ENCODE results near the gene ALG9. TPM values are rescaled to one million over a fixed set of nuclear protein-coding genes. Genes with fewer than 3 reads are reported as not detected.

ALG9 gene
- total RNA-seq, 1 donor from 2014 or later = 69.4 TPM

- DNase-seq = no peak
- Mint-ChIP-seq H3K4me1 (ENCODE audit: low read depth, unreplicated experiment) (peaks cover 18% of the 10 kb centered on the region), H3K27ac (ENCODE audit: unreplicated experiment) (no peak overlapping the region), H3K4me3 (ENCODE audit: unreplicated experiment) (no peak overlapping the region), H3K27me3 (ENCODE audit: unreplicated experiment) (peaks cover 5% of the 10 kb centered on the region), H3K9me3 (ENCODE audit: unreplicated experiment) (peaks cover 13% of the 10 kb centered on the region), H3K36me3 (ENCODE audit: unreplicated experiment) (peaks cover 5% of the 10 kb centered on the region)
- TF ChIP-seq, protein P1, sequence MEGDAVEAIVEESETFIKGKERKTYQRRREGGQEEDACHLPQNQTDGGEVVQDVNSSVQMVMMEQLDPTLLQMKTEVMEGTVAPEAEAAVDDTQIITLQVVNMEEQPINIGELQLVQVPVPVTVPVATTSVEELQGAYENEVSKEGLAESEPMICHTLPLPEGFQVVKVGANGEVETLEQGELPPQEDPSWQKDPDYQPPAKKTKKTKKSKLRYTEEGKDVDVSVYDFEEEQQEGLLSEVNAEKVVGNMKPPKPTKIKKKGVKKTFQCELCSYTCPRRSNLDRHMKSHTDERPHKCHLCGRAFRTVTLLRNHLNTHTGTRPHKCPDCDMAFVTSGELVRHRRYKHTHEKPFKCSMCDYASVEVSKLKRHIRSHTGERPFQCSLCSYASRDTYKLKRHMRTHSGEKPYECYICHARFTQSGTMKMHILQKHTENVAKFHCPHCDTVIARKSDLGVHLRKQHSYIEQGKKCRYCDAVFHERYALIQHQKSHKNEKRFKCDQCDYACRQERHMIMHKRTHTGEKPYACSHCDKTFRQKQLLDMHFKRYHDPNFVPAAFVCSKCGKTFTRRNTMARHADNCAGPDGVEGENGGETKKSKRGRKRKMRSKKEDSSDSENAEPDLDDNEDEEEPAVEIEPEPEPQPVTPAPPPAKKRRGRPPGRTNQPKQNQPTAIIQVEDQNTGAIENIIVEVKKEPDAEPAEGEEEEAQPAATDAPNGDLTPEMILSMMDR (IDR thresholded peaks at IDR 0.05; ENCODE audit: partially characterized antibody, unreplicated experiment) = no peak
Measured at GRCh38 chr11:111811445-111811844, 59.9 kb downstream of the ALG9 start.

- Mint-ChIP-seq H3K4me1 (ENCODE audit: low read depth, unreplicated experiment) (peaks cover 7% of the 10 kb centered on the region), H3K27ac (ENCODE audit: unreplicated experiment) (no peak overlapping the region), H3K27me3 (ENCODE audit: unreplicated experiment) (peaks cover under 1% of the 10 kb centered on the region), H3K9me3 (ENCODE audit: unreplicated experiment) (peaks cover 5% of the 10 kb centered on the region), H3K36me3 (ENCODE audit: unreplicated experiment) (peaks cover 15% of the 10 kb centered on the region), H3K4me3 (ENCODE audit: unreplicated experiment) (no peak overlapping the region)
- DNase-seq = no peak
- TF ChIP-seq, protein P1 (IDR thresholded peaks at IDR 0.05; ENCODE audit: partially characterized antibody, unreplicated experiment) = no peak
Measured at GRCh38 chr11:111808834-111809233, 62.5 kb downstream of the ALG9 start.

DNA sequence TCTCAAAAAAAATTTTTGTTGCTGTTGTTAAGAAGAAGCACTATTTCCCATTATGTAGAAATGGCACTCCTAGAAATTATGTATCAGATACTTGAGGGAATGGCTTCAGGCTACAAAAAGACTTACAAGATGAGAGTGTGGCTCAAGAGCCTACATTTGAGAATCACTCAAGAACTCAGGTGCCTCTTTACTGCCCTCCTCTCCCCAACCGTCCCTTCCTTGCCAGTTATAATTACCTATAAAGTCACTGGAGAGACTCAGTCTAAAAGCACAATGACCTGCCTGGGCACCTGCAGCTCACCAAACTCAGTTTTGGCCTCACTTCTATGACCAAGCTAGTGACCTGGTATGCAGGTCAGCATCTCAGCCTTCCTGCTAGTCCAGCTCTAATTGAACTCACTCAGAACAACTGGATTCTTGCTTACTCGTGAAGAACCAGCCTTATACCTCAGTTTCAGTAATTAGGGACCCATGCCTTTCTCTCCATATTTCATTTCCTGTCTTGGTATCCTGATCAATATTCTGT is 63.3 kb downstream of the ALG9 start:
- Mint-ChIP-seq H3K27me3 (ENCODE audit: unreplicated experiment) (peaks cover 3% of the 10 kb centered on the region), H3K36me3 (ENCODE audit: unreplicated experiment) (peaks cover 15% of the 10 kb centered on the region), H3K4me1 (ENCODE audit: low read depth, unreplicated experiment) (peaks cover 3% of the 10 kb centered on the region), H3K9me3 (ENCODE audit: unreplicated experiment) (peaks cover 4% of the 10 kb centered on the region), H3K4me3 (ENCODE audit: unreplicated experiment) (no peak overlapping the region), H3K27ac (ENCODE audit: unreplicated experiment) (no peak overlapping the region)
- no peak for DNase-seq
- TF ChIP-seq, protein P1 (IDR thresholded peaks at IDR 0.05; ENCODE audit: partially characterized antibody, unreplicated experiment) = no peak

- DNase-seq = no peak
- H3K4me3 Mint-ChIP-seq (ENCODE audit: unreplicated experiment) = peak overlapping the region; percentile 25
- peaks cover 15% of the 10 kb centered on the region for H3K36me3 Mint-ChIP-seq (ENCODE audit: unreplicated experiment)
- H3K9me3 Mint-ChIP-seq (ENCODE audit: unreplicated experiment) = peaks cover 4% of the 10 kb centered on the region
- H3K4me1 Mint-ChIP-seq (ENCODE audit: low read depth, unreplicated experiment) = peaks cover 3% of the 10 kb centered on the region
- H3K27me3 Mint-ChIP-seq (ENCODE audit: unreplicated experiment) = peaks cover 3% of the 10 kb centered on the region
- H3K27ac Mint-ChIP-seq (ENCODE audit: unreplicated experiment) = no peak overlapping the region
- TF ChIP-seq, protein P1 (IDR thresholded peaks at IDR 0.05; ENCODE audit: partially characterized antibody, unreplicated experiment) = no peak
Measured at GRCh38 chr11:111807076-111807475, 64.3 kb downstream of the ALG9 start.

- no peak overlapping the region for H3K27ac Mint-ChIP-seq (ENCODE audit: unreplicated experiment)
- H3K36me3 Mint-ChIP-seq (ENCODE audit: unreplicated experiment) = peaks cover 10% of the 10 kb centered on the region
- no peak for DNase-seq
- no peaks in the 10 kb centered on the region for H3K9me3 Mint-ChIP-seq (ENCODE audit: unreplicated experiment)
- TF ChIP-seq, protein P1 (IDR thresholded peaks at IDR 0.05; ENCODE audit: partially characterized antibody, unreplicated experiment) = no peak
- no peak overlapping the region for H3K4me3 Mint-ChIP-seq (ENCODE audit: unreplicated experiment)
- H3K4me1 Mint-ChIP-seq (ENCODE audit: low read depth, unreplicated experiment) = peaks cover 7% of the 10 kb centered on the region
- peaks cover 3% of the 10 kb centered on the region for H3K27me3 Mint-ChIP-seq (ENCODE audit: unreplicated experiment)
Measured at GRCh38 chr11:111801135-111801534, 70.2 kb downstream of the ALG9 start.

Measured in glutamatergic neuron (in vitro differentiated cells).